H1 (cell line): Measurements from ENCODE around the gene FRMD4A. TPM values are rescaled to one million over a fixed set of nuclear protein-coding genes. Genes with fewer than 3 reads are reported as not detected.

Experiments
- GTF2F1 ChIP-seq: IDR thresholded peaks from 2 replicates; pipeline ENCODE4 v1.6.1; 2012; ENCODE audit warnings: low read depth, low read length, improper control_type of control experiment, borderline replicate concordance
- polyA plus RNA-seq, 7 experiments: library from polyadenylated mRNA; depleted of rRNA in 3 of 7; stranded (reverse) in 5 of 7; unstranded in 2 of 7; fragments of >200 nt in 5 of 7; fragments of 200-250 nt in 2 of 7; gene quantifications; 1 replicate in 5 of 7; 2 replicates in 1 of 7; 4 replicates in 1 of 7; pipeline versions ENCODE4 v1.2.1 to v1.2.3, GENCODE V29; 2011 to 2013; ENCODE audit warnings: missing spikeins in 2 of 7, mixed read lengths in 2 of 7
- total RNA-seq: library from RNA; stranded (reverse); fragmentation: NEBNext Ultra II Directional; extraction: Animal tissue kit (Norgen Biotek cat#: 25700); gene quantifications from 2 replicates; pipeline ENCODE4 v1.2.1, GENCODE V29; 2021

Gene FRMD4A
- total and polyA plus RNA-seq, 2 of the 8 experiments (the other 6 are each of a cell fraction or from before 2014, with no cell fraction given) = 38.6 to 39.6 TPM

DNA sequence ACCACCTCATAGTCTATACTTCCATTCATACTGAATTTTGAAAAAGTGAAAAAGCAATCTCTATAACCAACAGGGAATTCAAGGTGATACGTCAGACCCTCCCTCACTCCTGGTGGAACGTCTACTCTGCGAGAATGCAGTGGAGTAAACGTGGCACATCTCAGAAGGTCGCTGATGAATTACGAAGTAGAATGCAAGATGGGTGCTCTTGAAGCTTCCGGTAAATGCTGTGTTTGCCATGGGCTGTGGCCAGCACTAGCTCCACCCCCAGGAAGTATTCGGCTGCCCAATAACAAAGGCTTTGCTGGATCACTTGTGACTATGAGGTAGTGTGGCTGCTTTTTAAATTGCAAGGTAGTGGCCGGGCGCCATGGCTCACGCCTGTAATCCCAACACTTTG lies 517.9 kb downstream of the FRMD4A start (continued):
- TF ChIP-seq GTF2F1 = no peak
- TF ChIP-seq, all 59 proteins: peak for 0
